ENCODE data around the gene RNPS1.

GRCh38 chr16:2212362-2213324 lies 55.3 kb downstream of the RNPS1 start:
- TF ChIP-seq SUZ12 (IDR thresholded peaks at IDR 0.05), result no peak
- peak; percentile 87 for TF ChIP-seq PKNOX1 (IDR thresholded peaks at IDR 0.05)
- no peak for TF ChIP-seq ELF4 (IDR thresholded peaks at IDR 0.05)
- no peak for TF ChIP-seq FOXA1 (IDR thresholded peaks at IDR 0.05)
- no peak for TF ChIP-seq HDGF (IDR thresholded peaks at IDR 0.05; ENCODE audit: borderline replicate concordance)
- TF ChIP-seq ZNF384 (IDR thresholded peaks at IDR 0.05), result no peak
- TF ChIP-seq FOXK2 (IDR thresholded peaks at IDR 0.05), result no peak
- no peak for TF ChIP-seq FOXM1 (IDR thresholded peaks at IDR 0.05; ENCODE audit: borderline replicate concordance)
- TF ChIP-seq NFRKB (IDR thresholded peaks at IDR 0.05), result no peak
- no peak for TF ChIP-seq CTBP1 (IDR thresholded peaks at IDR 0.05; ENCODE audit: borderline replicate concordance)
- TF ChIP-seq TARDBP (IDR thresholded peaks at IDR 0.05), result no peak
- no peak for TF ChIP-seq L3MBTL2 (conservative IDR thresholded peaks at IDR 0.05)
- TF ChIP-seq ARNT (IDR thresholded peaks at IDR 0.05), result no peak
- no peak for TF ChIP-seq BHLHE40 (IDR thresholded peaks at IDR 0.05; ENCODE audit: borderline replicate concordance)

Measured in HEK293T (cell line).